GM18511 (cell line): ENCODE measurements around the gene HMX2.

Experiments
- ATAC-seq: cut with Tn5 transposase; IDR thresholded peaks from one replicate; pipeline ENCODE4 v1.9.1; 2021; ENCODE audit warnings: mild to moderate bottlenecking, moderate library complexity; ENCODE audit not compliant: unreplicated experiment

The HMX2 gene

GRCh38 chr10:123180101-123181090 lies 32.5 kb downstream of the HMX2 start:
- no peak for ATAC-seq

GRCh38 chr10:123183724-123184123 lies 35.8 kb downstream of the HMX2 start:
- no peak for ATAC-seq

GRCh38 chr10:123187781-123188180 lies 39.8 kb downstream of the HMX2 start:
- no peak for ATAC-seq

- no peak for ATAC-seq
Measured at GRCh38 chr10:123191886-123192285, 44.0 kb downstream of the HMX2 start.

GRCh38 chr10:123194056-123194455 lies 46.1 kb downstream of the HMX2 start:
- ATAC-seq, result no peak
